Endothelial cell of umbilical vein (primary cell): Measurements from ENCODE around the gene TMEM164. TPM values are rescaled to one million over a fixed set of nuclear protein-coding genes. Genes with fewer than 3 reads are reported as not detected.

ENCODE experiments used
- BruUV-seq: library from RNA; stranded (reverse); fragments of 400-500 nt; replicated peaks from 2 replicates; lab custom pipeline; 2021; lab: Mats Ljungman, UMichigan
- CTCF ChIA-PET: fragments of 300-600, 350-600 bp; sonication (Branson Sonifier 250); formaldehyde crosslinking; loops from one replicate; lab custom pipeline; 2021; ENCODE audit warnings: antibody characterized with exemption, inconsistent platforms; lab: Charles Lee
- POLR2A ChIA-PET: fragments of 300-600, 350-600 bp; sonication (Branson Sonifier 250); formaldehyde crosslinking; loops from one replicate; lab custom pipeline; 2021; ENCODE audit warnings: antibody characterized with exemption, inconsistent platforms; lab: Charles Lee
- DNase-seq: peaks from one replicate; pipeline ENCODE4 v3.0.0-alpha.2; 2011; ENCODE audit warnings: low read depth, low spot score
- FAIRE-seq: peaks from 2 replicates; lab custom pipeline; 2011; peaks lifted over from hg19 to GRCh38; lab: Jason Lieb, UNC
- H2AFZ ChIP-seq: 2 replicates; pipeline ENCODE4 v1.6.0; 2012; ENCODE audit warnings: low read depth, low read length, control low read depth, inconsistent platforms
- H3K27ac ChIP-seq: 2 replicates; pipeline ENCODE4 v1.5.1; 2011; ENCODE audit warnings: low read depth, mild to moderate bottlenecking, control low read depth, low read length, moderate library complexity; ENCODE audit not compliant: insufficient read depth
- H3K27me3 ChIP-seq, 2 experiments: 2 replicates each; pipeline versions ENCODE4 v1.6.0 to v1.6.1; 2011; ENCODE audit warnings: low read length in 2 of 2, mixed read lengths in 1 of 2; ENCODE audit not compliant: control insufficient read depth in 2 of 2, insufficient read depth in 2 of 2
- H3K36me3 ChIP-seq, 2 experiments: 2 replicates in 1 of 2; 3 replicates in 1 of 2; pipeline ENCODE4 v1.5.1; 2011; ENCODE audit warnings: low read length in 2 of 2, mild to moderate bottlenecking in 1 of 2, moderate library complexity in 1 of 2; ENCODE audit not compliant: control insufficient read depth in 2 of 2, insufficient read depth in 2 of 2; ENCODE audit errors: extremely low read depth in 1 of 2
- H3K4me1 ChIP-seq: 3 replicates; pipeline ENCODE4 v1.5.1; 2011; ENCODE audit warnings: mild to moderate bottlenecking, low read length; ENCODE audit not compliant: control insufficient read depth, insufficient read depth; ENCODE audit errors: extremely low read depth
- H3K4me2 ChIP-seq: 2 replicates; pipeline ENCODE4 v1.6.1; 2011; ENCODE audit warnings: low read length, control low read depth, mixed read lengths; ENCODE audit not compliant: insufficient read depth
- H3K4me3 ChIP-seq, 3 experiments: fragments of 200-600 bp in 1 of 3; sonication (generic), shearing (Covaris generic) in 1 of 3; replicated peaks in 1 of 3; 2 replicates each; pipeline ENCODE4 v1.5.1; 2011 to 2016; ENCODE audit warnings: control low read depth in 3 of 3, low read length in 3 of 3, mild to moderate bottlenecking in 2 of 3, inconsistent platforms in 1 of 3, low read depth in 1 of 3, moderate library complexity in 1 of 3; ENCODE audit not compliant: insufficient read depth in 1 of 3
- H3K79me2 ChIP-seq: 2 replicates; pipeline ENCODE4 v1.6.0; 2012; ENCODE audit warnings: low read length, inconsistent platforms; ENCODE audit not compliant: control insufficient read depth, insufficient read depth
- H3K9ac ChIP-seq: replicated peaks from 2 replicates; pipeline ENCODE3; 2011; ENCODE audit warnings: low read length, control low read depth; ENCODE audit not compliant: insufficient read depth; ENCODE audit errors: extremely low read depth
- H3K9me1 ChIP-seq: replicated peaks from 3 replicates; pipeline ENCODE4 v1.6.0; 2011; ENCODE audit warnings: mild to moderate bottlenecking, low read length; ENCODE audit not compliant: control insufficient read depth, insufficient read depth; ENCODE audit errors: extremely low read depth
- H3K9me3 ChIP-seq: replicated peaks from 2 replicates; pipeline ENCODE4 v1.5.1; 2012; ENCODE audit warnings: low read length, inconsistent platforms; ENCODE audit not compliant: control insufficient read depth, insufficient read depth
- H4K20me1 ChIP-seq: replicated peaks from 2 replicates; pipeline ENCODE3; 2011; ENCODE audit warnings: mild to moderate bottlenecking, low read length; ENCODE audit not compliant: control insufficient read depth, insufficient read depth; ENCODE audit errors: extremely low read depth
- EZH2 ChIP-seq: IDR thresholded peaks from 2 replicates; pipeline ENCODE4 v1.6.1; 2012; ENCODE audit warnings: borderline replicate concordance, low read depth, mild to moderate bottlenecking, moderate library complexity, low read length, inconsistent platforms; ENCODE audit not compliant: severe bottlenecking
- FOS ChIP-seq: IDR thresholded peaks from 2 replicates; pipeline ENCODE4 v1.6.1; 2011; ENCODE audit warnings: mild to moderate bottlenecking, low read length, moderate library complexity, borderline replicate concordance; ENCODE audit not compliant: insufficient read depth
- GATA2 ChIP-seq: IDR thresholded peaks from 2 replicates; pipeline ENCODE4 v1.7.0; 2011; ENCODE audit warnings: low read depth, mild to moderate bottlenecking, moderate library complexity, mixed read lengths, low read length; ENCODE audit not compliant: insufficient read length, insufficient read depth
- JUN ChIP-seq: IDR thresholded peaks from 2 replicates; pipeline ENCODE4 v1.6.1; 2011; ENCODE audit warnings: borderline replicate concordance, low read depth; ENCODE audit not compliant: insufficient read length, insufficient read depth
- MYC ChIP-seq: IDR thresholded peaks from one replicate; pipeline ENCODE4 v1.6.1; 2011; ENCODE audit warnings: mild to moderate bottlenecking, low read depth, low read length
- POLR2A ChIP-seq: IDR thresholded peaks from 2 replicates; pipeline ENCODE4 v1.6.1; 2012; ENCODE audit warnings: low read depth, mild to moderate bottlenecking, control low read depth, low read length
- POLR2AphosphoS5 ChIP-seq: IDR thresholded peaks from 2 replicates; pipeline ENCODE4 v1.6.1; 2012; ENCODE audit warnings: low read depth, mild to moderate bottlenecking, control low read depth, low read length, moderate library complexity; ENCODE audit not compliant: insufficient read depth
- dilution Hi-C: fragments of 300-500 bp; cut with MboI; formaldehyde crosslinking; loops from one replicate; pipeline ENCODE4 v1.15.0; 2019; ENCODE audit warnings: low sequenced_read_pairs; ENCODE audit not compliant: extremely low pct_ligation_motif_present
- intact Hi-C: fragments of 100-400 bp; cut with micrococcal nuclease; formaldehyde crosslinking; loops from one replicate; pipeline ENCODE4 v1.10.0; 2022
- polyA plus RNA-seq, 4 experiments: library from polyadenylated mRNA; depleted of rRNA in 3 of 4; stranded (reverse) in 3 of 4; unstranded in 1 of 4; fragments of >200 nt; gene quantifications; 2 replicates each; pipeline versions ENCODE4 v1.2.1 to v1.2.3, GENCODE V29; 2011 to 2012; ENCODE audit warnings: missing spikeins in 1 of 4
- total RNA-seq: library from RNA; stranded (reverse); gene quantifications from 2 replicates; pipeline ENCODE4 v1.2.3, GENCODE V29; 2021
- TF ChIP-seq, protein P1 (sequence below), 2 donors: IDR thresholded peaks; 1 replicate in 1 of 2; 2 replicates in 1 of 2; pipeline ENCODE4 v1.5.1; 2011; ENCODE audit warnings: low read length in 2 of 2, mild to moderate bottlenecking in 2 of 2, moderate library complexity in 2 of 2, control low read depth in 1 of 2, inconsistent platforms in 1 of 2, low read depth in 1 of 2; ENCODE audit not compliant: insufficient read depth in 1 of 2; ENCODE audit errors: extremely low read depth in 1 of 2
- TF ChIP-seq, protein P2 (sequence below): IDR thresholded peaks from 2 replicates; pipeline ENCODE4 v1.6.1; 2011; ENCODE audit not compliant: insufficient read depth, insufficient read length

The TMEM164 gene
- total and polyA plus RNA-seq, 2 donors (not counting 3 experiments of a cell fraction or from before 2014, with no cell fraction given): 12.8 to 22.2 TPM

- dilution Hi-C loops: no loop called here
- BruUV-seq: no TSS peak
These were observed 48.6 kb upstream of the TMEM164 start for GRCh38 chrX:109954333-109954732.

More at GRCh38 chrX:109954333-109954732, 48.6 kb upstream of the TMEM164 start:
- H3K4me1 ChIP-seq: peaks cover 23% of the 10 kb centered on the region
- H4K20me1 ChIP-seq: no peaks in the 10 kb centered on the region
- H3K9ac ChIP-seq: peak overlapping the region; percentile 61
- no peaks in the 10 kb centered on the region for H3K27me3 ChIP-seq
- H3K27ac ChIP-seq: peak overlapping the region; percentile 67
- FAIRE-seq: peak; percentile 91
- intact Hi-C loops: loop anchor here (1.0 to 5.0 kb wide), 3 partner anchors 49 to 417 kb away; partner anchors contain the start of genes NXT2 and TMEM164
- peak overlapping the region; percentile 18 for H3K4me2 ChIP-seq
- peak; percentile 78 for DNase-seq
- H3K9me1 ChIP-seq: no peaks in the 10 kb centered on the region
- no peak overlapping the region for H3K4me3 ChIP-seq
- TF ChIP-seq MYC (no peak), EZH2 (no peak), FOS (peak; percentile 53), GATA2 (no peak), JUN (peak; percentile 60), POLR2A (no peak), POLR2AphosphoS5 (peak; percentile 14)
- TF ChIP-seq, protein P1, sequence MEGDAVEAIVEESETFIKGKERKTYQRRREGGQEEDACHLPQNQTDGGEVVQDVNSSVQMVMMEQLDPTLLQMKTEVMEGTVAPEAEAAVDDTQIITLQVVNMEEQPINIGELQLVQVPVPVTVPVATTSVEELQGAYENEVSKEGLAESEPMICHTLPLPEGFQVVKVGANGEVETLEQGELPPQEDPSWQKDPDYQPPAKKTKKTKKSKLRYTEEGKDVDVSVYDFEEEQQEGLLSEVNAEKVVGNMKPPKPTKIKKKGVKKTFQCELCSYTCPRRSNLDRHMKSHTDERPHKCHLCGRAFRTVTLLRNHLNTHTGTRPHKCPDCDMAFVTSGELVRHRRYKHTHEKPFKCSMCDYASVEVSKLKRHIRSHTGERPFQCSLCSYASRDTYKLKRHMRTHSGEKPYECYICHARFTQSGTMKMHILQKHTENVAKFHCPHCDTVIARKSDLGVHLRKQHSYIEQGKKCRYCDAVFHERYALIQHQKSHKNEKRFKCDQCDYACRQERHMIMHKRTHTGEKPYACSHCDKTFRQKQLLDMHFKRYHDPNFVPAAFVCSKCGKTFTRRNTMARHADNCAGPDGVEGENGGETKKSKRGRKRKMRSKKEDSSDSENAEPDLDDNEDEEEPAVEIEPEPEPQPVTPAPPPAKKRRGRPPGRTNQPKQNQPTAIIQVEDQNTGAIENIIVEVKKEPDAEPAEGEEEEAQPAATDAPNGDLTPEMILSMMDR (IDR thresholded peaks at IDR 0.05; ENCODE audit: extremely low read depth in 1 of 2, insufficient read depth in 1 of 2, low read depth in 1 of 2, low read length in 2 of 2): no peak
- TF ChIP-seq, protein P2, sequence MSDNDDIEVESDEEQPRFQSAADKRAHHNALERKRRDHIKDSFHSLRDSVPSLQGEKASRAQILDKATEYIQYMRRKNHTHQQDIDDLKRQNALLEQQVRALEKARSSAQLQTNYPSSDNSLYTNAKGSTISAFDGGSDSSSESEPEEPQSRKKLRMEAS: no peak
- ChIA-PET CTCF (interaction anchor here (0.9 to 3.0 kb wide), 8 partner anchors 20 to 192 kb away, joined by 3 to 9 read pairs (median 4); no protein-coding TSS in a partner anchor), POLR2A (interaction anchor here (0.6 kb wide), 1 partner anchor 61 kb away, joined by 4 read pairs; no protein-coding TSS in a partner anchor)
- H2AFZ ChIP-seq: peak overlapping the region; percentile 10
- H3K9me3 ChIP-seq: no peaks in the 10 kb centered on the region
- H3K36me3 ChIP-seq: no peaks in the 10 kb centered on the region
- H3K79me2 ChIP-seq: no peaks in the 10 kb centered on the region
